SU-DHL-6 (cell line): ENCODE measurements around the gene PPP2R5D.

ENCODE experiments used
- EZH2phosphoT487 ChIP-seq: fragments of 200-600 bp; sonication (generic), shearing (Covaris generic); conservative IDR thresholded peaks from 2 replicates; pipeline ENCODE4 v1.6.1; 2018; ENCODE audit warnings: mild to moderate bottlenecking, antibody characterized with exemption, low read length, moderate library complexity, mixed read lengths
- TF ChIP-seq, protein P1 (sequence below): fragments of 200-600 bp; sonication (generic); IDR thresholded peaks from one replicate; pipeline ENCODE4 v1.5.1; 2017; ENCODE audit warnings: antibody characterized with exemption, mild to moderate bottlenecking, low read length, moderate library complexity; ENCODE audit not compliant: insufficient read depth, poor library complexity, severe bottlenecking

DNA sequence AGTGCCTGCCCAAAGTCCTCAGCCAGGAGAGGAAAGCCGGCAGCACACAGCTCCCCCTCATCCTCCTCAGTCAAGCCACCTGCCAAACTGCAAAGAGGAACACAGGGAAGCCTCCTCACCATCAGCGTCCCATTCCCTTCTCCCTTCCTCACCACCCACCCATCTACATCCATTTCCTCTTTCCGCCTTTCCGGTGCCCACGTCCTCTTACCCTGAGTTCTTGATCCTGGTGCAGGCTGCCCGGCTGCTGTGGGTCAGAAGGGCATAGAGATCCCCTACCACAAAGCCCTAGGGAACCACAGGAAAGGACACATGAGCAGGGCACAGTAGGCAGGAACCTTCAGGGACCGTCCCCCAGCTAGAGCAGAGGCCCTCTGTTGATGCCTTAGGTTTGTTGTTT, 17.8 kb upstream of the PPP2R5D start:
- TF ChIP-seq, protein P1, sequence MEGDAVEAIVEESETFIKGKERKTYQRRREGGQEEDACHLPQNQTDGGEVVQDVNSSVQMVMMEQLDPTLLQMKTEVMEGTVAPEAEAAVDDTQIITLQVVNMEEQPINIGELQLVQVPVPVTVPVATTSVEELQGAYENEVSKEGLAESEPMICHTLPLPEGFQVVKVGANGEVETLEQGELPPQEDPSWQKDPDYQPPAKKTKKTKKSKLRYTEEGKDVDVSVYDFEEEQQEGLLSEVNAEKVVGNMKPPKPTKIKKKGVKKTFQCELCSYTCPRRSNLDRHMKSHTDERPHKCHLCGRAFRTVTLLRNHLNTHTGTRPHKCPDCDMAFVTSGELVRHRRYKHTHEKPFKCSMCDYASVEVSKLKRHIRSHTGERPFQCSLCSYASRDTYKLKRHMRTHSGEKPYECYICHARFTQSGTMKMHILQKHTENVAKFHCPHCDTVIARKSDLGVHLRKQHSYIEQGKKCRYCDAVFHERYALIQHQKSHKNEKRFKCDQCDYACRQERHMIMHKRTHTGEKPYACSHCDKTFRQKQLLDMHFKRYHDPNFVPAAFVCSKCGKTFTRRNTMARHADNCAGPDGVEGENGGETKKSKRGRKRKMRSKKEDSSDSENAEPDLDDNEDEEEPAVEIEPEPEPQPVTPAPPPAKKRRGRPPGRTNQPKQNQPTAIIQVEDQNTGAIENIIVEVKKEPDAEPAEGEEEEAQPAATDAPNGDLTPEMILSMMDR: no peak
- no peak for TF ChIP-seq EZH2phosphoT487
